Measurements from ENCODE around the gene CCNT1.

DNA sequence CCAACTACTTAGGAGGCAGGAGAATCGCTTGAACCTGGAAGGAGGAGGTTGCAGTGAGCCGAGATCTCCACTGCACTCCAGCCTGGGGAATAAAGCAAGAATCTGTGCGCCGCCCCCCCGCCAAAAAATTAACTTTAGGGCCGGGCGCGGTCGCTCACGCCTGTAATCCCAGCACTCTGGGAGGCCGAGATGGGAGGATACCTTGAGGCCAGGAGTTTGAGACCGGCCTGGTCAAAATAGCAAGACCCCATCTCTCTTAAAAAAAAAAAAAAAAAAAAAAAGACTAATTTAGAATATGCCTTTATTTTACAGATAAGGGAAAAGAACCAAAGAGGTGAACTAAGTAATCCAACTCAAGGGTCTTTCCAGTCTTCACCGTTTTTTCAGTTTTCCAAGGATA lies 35.6 kb downstream of the CCNT1 start:
- TF ChIP-seq, protein P1, sequence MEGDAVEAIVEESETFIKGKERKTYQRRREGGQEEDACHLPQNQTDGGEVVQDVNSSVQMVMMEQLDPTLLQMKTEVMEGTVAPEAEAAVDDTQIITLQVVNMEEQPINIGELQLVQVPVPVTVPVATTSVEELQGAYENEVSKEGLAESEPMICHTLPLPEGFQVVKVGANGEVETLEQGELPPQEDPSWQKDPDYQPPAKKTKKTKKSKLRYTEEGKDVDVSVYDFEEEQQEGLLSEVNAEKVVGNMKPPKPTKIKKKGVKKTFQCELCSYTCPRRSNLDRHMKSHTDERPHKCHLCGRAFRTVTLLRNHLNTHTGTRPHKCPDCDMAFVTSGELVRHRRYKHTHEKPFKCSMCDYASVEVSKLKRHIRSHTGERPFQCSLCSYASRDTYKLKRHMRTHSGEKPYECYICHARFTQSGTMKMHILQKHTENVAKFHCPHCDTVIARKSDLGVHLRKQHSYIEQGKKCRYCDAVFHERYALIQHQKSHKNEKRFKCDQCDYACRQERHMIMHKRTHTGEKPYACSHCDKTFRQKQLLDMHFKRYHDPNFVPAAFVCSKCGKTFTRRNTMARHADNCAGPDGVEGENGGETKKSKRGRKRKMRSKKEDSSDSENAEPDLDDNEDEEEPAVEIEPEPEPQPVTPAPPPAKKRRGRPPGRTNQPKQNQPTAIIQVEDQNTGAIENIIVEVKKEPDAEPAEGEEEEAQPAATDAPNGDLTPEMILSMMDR (IDR thresholded peaks at IDR 0.05; ENCODE audit: insufficient read depth, low read depth, low read length) = no peak
- TF ChIP-seq EZH2 (IDR thresholded peaks at IDR 0.05; ENCODE audit: insufficient read depth, low read length) = no peak
